NCI-H69 (cell line): ENCODE data around the gene IL10RB.
"Not testable (repeated sequence)": the region's sequence is repeated elsewhere in the genome, so short reads cannot be mapped to it uniquely, and the experiment has no call there.

Source experiments
- DNase-seq: peaks from one replicate; lab custom pipeline; 2025; lab: John Stamatoyannopoulos, UW

Gene IL10RB

GRCh38 chr21:33241846-33242245, 24.3 kb upstream of the IL10RB start:
- peak; percentile 25 for DNase-seq

GRCh38 chr21:33242846-33243245, 23.3 kb upstream of the IL10RB start:
- DNase-seq, result not testable (repeated sequence)

GRCh38 chr21:33244082-33244778, 21.9 kb upstream of the IL10RB start:
- no peak for DNase-seq

DNA sequence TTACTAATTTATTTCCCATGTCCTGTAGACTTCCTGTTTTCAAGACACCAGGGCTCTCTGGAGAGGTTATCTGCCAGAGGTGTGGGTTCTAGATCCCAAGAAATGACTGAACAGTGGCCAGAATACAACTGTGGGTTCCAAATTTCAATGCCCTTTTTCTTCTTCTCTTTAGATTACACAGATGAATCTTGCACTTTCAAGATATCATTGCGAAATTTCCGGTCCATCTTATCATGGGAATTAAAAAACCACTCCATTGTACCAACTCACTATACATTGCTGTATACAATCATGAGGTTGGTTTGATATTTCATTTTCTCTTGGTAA, 21.4 kb upstream of the IL10RB start:
- DNase-seq, result no peak

DNA sequence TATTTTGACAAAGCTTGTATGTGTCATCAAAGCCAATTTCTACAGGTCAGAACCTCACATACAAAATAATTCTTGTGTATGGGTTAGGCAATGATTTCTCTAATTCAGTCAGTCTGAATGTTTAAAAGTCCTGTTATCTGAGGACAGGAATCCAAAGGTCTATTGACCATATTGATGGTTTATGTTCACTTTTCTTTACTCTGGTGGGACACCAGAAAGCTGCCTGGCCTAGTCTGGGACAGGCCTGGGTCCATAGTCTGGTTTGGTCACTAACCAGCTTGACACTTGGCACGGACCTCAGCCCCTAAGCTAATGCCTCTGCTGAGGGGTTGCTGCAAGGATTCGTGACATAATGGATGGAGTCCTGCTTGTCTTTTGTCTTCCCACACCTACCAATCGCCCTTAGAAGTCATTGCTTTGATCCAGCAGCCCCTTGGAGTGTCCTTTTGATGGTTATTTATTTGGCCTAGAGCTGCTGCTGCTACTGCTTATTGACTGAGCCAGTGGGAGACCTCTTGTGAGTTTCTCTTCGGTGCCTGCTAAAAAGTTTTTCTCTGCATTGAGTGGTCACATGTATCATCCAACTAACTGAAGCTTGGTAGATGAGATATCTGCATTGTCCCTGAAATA, 20.8 kb upstream of the IL10RB start:
- no peak for DNase-seq

DNA sequence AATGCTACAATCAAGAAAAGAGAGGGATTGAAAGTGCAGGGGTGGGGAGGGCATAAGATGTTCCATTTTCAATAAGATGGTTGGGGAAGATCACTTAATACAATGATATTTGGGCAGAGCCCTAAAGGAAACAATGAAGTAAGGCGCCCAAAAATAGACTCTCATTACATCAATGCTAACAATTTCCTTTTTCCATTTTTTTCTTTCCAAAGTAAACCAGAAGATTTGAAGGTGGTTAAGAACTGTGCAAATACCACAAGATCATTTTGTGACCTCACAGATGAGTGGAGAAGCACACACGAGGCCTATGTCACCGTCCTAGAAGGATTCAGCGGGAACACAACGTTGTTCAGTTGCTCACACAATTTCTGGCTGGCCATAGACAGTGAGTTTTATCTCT, 19.7 kb upstream of the IL10RB start:
- no peak for DNase-seq

GRCh38 chr21:33246963-33247362, 19.2 kb upstream of the IL10RB start:
- no peak for DNase-seq

GRCh38 chr21:33247599-33247998, 18.6 kb upstream of the IL10RB start:
- no peak for DNase-seq

- DNase-seq, result no peak
Observed at GRCh38 chr21:33249331-33250002, 16.7 kb upstream of the IL10RB start.

DNA sequence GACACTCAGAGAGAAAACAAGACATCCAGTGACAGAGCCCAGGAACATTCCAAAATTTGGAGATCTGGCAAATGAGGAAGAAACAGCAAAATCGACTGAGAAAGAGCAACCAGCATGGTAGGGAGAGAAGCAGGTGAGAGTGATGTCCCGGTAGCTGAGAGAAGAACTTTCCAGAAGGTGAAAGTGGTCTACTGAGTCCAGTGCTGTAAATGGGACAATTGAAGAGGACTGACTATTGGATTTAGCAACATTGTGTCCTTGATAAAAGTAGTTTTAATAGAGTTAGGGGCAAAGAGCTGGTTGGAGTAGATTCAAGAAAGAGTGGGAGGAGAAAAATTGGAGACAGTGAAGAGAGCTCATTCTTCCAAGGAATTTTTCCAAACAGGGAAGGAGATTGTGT, 15.0 kb upstream of the IL10RB start:
- no peak for DNase-seq

DNA sequence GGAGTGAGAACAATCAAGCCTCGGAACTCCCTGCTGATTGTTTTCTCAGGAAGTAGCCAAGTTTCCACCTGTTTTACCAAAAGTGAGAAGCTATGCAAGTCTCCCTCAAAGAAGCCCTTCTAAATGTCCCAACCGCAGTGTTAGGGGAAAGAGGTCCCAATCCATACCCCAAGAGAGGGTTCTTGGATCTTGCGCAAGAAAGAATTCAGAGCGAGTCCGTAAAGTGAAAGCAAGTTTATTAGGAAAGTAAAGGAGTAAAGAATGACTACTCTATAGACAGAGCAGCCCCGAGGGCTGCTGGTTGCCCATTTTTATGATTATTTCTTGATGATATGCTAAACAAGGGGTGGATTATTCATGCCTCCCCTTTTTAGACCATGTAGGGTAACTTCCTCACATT, 12.8 kb upstream of the IL10RB start:
- DNase-seq, result not testable (repeated sequence)

DNA sequence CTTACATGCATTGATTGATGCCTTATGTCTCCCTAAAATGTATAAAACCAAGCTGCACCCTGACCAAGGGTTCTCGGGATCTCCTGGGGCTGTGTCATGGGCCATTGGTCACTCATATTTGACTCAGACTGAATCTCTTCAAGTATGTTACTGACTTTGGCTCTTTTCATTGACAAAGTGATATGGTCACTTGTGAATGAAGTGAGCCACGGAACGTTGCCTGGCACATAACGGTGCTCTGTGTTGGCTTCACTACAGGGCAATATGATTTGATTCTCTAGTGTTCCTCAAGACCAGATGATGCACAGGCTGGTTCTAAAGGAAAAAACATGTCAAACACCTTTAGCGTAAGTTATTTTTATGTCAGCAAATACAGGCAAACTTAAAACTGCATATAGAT, 11.4 kb upstream of the IL10RB start:
- DNase-seq, result no peak

GRCh38 chr21:33255404-33255803, 10.8 kb upstream of the IL10RB start:
- no peak for DNase-seq

DNA sequence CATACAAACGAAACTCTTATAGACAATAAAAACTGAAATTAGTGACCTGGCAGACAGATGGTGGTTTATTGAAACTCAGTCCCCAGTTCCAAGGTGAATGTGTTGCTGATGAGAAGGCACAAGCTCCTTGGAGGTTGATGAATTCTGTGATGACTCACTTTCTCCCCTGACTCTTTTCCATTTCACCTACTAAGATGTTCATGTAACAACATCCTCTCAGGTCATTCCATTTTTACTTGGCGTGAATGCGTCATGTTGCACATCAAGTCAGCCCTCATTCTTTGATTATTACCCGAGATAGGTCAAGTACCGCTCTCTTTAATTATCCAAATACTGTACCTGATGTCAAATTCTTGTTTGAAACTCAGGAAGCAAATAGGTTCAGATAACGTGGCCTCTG, 10.1 kb upstream of the IL10RB start:
- DNase-seq, result no peak

- no peak for DNase-seq
Observed at GRCh38 chr21:33257094-33257803, 8.9 kb upstream of the IL10RB start.

GRCh38 chr21:33258475-33258874, 7.7 kb upstream of the IL10RB start:
- DNase-seq, result no peak

DNA sequence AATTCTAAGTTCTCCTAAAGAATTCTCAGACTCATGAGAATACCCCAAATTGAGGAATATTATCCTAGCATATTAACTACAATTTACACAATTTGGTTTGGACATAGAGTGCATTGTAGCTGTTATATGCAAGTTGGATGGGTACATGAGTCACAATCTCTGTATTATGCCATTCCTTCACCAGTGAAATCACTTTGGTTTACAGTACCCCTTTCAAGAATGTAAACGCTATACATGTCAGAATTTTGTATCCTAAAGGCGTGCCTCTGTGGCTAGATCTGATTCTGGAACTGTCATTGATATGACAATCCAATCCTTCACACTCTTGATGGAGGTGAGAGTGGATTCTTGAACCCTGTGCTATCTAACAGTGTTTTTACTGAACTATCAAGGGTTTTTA, 6.7 kb upstream of the IL10RB start:
- no peak for DNase-seq

DNA sequence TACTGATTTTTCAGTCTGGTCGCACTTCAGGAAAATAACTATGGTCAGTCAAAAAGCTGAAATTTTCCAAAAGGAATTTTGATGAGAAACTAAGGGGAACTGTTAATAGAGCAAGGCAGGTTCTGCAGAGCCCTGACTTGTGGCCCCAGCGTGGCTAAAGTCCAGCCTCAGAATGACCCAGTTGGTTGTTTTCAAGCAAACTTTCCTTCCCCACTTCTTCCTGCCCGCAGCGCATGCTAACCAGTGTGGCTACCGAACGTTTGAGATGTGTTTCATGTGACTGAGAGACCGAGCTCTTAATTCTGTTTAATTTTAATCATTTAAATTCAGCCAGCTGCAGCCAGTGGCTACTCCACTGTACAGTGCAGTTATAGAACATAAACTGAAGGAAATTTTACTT, 6.2 kb upstream of the IL10RB start:
- DNase-seq, result no peak

DNA sequence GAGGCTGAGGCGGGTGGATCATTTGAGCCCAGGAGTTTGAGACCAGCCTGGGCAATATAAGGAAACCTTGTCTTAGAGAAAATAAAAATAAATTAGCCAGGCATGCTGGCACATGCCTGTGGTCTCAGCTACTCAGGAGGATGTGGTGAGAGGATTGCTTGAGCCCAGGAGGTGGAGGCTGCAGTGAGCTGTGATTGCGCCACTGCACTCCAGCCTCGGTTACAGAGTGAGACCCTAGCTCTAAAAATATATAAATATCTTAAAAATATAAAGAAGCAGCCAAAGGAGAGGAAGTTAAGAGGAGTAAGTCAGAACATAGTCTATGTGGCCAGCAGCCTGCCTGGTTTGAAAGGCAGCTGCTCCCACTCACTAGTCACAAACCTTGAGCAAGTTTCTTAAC, 4.5 kb upstream of the IL10RB start:
- DNase-seq, result no peak

- no peak for DNase-seq
Observed at GRCh38 chr21:33262921-33263320, 3.2 kb upstream of the IL10RB start.

GRCh38 chr21:33264561-33264960, 1.6 kb upstream of the IL10RB start:
- DNase-seq, result no peak

DNA sequence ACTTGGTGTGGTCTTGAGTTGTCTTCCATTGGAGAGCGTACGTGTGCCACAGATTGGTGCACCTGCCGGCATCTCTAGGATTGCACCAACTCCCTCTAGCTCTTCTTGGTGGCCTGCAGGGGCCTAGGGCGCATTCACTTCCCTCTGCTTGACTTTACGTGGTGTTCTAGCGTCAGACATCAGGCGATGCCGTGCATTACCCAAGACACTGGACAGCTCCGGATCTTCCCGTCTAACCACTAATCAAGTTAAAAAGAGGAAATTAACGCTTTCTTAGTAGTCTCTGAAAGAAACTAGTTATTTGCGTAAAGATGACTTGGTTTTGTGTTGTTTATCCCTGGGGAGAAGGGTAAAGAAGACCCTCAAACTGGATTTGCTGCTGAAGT, 510 bp upstream of the IL10RB start:
- peak; percentile 54 for DNase-seq

DNA sequence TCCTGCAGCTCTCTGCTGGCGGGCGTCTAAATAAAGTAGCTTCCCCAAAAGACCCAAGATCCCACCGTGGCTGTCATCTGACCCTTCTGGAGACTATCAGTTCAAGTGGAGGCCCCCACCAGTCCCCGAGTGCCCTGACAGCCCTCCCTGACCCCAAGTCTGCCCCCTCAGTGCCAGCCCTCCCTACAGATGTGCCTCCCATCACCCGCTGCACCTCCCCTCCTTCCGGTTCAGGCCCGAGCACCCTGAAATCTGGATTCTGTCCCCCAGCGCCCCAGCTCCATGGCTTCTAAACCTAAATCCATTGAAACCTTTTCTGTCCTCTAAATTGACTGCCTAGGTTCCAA, 595 bp downstream of the IL10RB start:
- DNase-seq, result no peak
